NCI-H526 treated with DMSO at 0.1 percent for 48 hours (cell line): ENCODE data around the gene RNU6-1.

ENCODE experiments used
- DNase-seq: peaks from one replicate; lab custom pipeline; 2025; lab: John Stamatoyannopoulos, UW

Gene RNU6-1

DNA sequence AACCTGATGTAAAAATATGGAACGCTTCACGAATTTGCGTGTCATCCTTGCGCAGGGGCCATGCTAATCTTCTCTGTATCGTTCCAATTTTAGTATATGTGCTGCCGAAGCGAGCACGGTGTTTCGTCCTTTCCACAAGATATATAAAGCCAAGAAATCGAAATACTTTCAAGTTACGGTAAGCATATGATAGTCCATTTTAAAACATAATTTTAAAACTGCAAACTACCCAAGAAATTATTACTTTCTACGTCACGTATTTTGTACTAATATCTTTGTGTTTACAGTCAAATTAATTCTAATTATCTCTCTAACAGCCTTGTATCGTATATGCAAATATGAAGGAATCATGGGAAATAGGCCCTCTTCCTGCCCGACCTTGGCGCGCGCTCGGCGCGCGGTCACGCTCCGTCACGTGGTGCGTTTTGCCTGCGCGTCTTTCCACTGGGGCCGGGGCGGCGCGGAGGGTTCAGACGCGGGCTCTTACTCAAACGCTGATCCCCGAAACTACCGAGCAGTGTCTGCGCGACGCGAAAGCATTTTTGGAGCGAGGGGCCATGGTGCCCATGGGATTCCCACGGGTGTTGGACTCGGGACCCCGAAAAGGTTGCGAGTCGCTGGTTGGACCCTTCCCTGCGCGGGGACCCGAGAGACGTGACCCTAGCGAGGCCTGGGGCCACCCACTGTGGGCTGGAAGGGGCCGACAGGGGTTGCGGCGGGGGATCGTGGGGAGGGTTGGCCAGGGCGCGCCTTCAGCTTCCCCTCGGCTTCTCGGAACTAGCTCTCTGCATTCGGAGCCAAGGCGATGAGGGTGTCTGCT is at the start of gene RNU6-1:
Gene RNU6-1, minus strand, starts transcription at position 117 of the 820 bp plus-strand sequence.
- DNase-seq, result peak; percentile 97

DNA sequence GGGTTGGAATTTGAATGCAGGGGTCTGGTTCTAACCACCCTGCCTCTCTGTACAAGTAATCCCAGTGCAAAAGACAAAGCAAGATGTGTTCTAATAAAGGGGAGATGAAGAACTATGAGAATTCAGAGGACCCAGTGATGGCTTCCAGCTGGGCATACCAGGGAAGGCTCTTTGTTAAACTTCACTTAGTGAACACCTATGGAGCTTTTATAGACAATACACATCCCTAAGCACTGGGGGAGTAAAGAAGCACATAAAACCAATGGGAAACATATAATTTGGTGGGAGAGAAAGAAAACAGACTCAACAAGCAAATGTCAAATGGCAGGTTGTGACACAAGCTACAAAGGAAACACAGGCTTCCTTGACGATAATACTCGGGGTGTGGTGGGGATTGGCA is 47.9 kb upstream of the RNU6-1 start:
- DNase-seq, result no peak

DNA sequence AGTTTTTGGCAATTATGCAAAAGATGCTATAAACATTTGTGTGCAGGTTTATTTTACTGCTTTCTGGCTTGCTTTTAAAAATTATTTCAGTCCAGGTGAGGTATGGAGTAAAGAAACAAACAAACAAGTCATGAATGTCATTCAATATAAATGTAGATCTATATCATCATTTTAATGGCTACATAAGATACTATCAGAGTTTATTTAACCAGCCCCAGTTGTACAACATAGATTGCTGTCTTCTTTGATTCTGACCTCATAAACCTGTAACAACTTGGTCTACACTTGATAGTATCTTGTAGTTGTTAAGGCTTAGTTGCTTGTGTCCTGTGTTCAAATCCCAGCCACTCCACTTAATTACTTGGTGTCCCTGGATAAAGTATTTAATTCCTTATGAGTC is 46.0 kb upstream of the RNU6-1 start:
- no peak for DNase-seq

DNA sequence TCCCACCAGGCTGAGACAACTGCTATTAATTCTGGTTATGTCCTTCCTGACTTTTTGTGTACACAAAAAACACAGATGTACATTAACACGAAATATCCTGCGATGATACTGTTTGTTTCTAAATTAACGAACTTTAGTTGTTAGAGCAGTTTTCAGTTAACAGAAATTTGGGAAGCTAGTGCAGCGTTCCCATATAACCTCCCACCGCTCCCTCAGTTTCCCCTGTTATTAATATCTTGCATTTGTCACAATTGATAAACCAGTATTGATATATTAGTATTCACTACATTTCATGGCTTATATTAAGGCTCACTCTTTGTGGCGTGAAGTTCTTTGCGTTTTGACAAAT is 45.3 kb upstream of the RNU6-1 start:
- DNase-seq, result no peak

DNA sequence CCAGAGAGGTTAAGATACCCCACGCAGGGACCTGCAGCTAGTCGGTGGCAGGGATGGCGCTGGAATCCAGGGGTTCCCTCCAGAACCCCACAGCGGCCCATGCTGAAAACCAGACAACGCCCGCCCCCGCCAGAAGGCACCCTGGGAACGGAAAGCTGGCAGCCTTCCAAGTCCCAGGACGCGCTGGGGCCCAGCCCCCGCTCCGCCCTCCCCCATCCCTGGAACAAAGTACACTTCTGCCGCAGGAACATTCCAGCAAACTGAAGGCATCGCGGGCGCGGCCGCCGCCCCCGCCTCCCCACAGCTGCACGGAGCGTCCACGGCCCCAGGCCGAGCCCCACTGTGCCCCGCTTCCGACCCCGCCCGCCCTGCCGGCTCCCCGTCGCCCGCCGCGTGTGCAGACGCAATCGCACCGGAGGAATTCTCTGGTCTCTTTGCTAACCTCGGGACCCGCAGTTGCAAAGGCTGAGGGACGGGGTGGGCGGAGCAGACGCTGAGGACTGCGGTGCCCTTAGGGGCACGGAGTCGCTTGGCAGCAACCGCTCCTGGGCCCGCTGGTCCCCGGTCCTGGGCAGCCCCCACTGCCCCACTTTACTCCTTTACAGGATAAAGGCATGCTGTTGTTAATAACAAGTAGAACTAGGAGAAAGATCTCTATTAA is 44.8 kb upstream of the RNU6-1 start:
- peak; percentile 70 for DNase-seq

DNA sequence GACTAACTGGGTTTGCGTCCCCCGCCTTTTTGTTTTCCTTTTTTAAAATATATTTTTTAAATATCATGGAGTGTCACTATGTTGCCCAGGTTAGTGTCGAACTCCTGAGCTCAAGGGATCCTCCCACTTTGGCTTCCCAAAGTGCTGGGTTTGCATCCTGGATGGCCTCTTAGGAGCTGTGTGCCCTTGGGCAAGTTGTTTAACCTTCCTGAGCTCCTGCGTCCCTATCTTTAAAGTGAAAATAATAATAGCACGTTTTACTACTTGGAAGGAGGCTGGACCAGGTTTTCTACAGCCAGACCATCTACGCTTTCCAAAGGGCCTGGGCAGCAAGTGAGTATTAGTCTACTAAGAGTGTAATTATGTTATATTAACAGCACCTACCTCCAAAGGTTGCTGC is 44.2 kb upstream of the RNU6-1 start:
- DNase-seq, result no peak

DNA sequence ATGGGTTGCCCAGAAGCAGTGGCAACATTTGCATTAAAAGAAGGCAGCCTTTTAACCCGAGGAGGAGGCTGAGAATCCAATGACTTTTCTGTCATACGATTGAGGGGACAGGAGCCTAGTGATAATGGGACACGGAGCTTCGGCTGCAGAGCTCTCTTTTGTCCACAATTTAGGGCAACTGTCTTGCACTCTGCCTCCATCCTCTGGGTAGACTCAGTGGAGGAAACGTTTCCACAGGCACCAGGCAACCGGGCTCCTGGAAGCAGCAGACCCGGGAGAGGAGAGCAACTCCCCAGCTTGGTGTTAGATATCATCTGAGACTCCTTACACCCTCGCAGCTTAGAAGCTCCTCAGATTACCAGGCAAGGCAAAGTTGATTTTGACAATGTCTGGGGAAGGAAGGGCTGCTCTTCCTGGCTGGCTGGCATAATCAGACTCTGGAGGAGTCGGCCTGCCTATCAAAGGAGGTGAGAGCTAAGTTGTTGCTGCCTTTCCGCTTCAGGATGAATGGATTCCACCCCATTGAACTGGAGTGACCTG is 43.5 kb upstream of the RNU6-1 start:
- DNase-seq, result no peak

DNA sequence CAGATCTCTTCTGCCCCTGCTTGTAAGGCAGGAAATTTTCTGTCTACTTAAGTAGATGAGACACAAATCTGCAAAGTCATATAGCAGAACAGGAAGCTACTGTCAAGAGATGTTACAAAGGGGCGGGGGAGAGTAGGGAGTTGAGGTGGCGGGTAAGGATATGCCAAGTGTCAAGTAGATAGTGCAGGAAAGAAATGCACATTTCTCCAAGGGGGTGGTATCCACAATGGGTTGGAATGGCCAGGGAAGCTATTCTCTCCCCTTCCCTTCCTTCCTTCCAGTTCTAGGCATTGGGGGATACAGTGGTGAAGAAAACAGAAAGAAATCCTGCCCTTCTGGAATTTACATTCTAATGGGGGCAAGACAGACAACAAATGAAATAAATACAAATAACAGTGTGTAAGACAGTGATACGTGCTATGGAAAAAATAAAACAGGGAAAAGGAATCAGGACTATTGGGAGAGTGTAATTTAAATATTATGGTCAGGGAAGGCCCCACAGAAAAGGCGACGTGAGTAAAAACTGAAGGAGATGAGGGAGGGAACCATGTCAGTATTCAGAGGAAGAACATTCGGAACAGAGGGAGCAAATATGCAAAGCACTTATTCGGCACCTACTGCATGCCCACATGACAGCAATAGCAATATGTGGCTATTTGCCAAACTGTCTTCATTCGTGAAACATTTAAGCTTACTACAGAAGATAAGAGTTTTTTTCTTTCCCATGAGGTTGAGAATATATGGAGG is 42.8 kb upstream of the RNU6-1 start:
- no peak for DNase-seq

DNA sequence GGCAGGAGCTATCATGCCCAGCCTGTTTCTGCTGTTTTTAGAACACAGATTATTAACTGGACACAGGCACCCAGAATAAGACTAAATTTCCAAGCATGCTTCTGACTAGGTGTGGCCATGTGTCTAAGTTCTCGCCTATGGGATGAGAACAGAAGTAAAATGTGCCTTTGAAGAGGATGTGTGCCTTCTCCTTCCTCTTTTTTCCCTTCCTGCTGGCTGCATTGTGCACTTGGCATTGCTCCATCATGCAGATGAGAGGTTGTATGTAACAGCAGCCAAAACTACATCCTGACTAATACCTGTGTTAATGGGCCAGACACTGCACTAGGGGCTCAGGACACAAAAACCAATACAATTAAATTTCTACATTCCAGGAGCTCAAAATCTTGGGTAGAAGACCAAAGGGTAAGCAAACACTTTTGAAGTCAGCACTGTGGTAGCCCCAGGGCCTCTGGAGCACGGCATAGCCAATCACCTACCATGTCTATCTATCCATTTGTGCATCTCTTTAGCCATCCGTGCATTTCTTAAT is 40.9 kb upstream of the RNU6-1 start:
- no peak for DNase-seq

DNA sequence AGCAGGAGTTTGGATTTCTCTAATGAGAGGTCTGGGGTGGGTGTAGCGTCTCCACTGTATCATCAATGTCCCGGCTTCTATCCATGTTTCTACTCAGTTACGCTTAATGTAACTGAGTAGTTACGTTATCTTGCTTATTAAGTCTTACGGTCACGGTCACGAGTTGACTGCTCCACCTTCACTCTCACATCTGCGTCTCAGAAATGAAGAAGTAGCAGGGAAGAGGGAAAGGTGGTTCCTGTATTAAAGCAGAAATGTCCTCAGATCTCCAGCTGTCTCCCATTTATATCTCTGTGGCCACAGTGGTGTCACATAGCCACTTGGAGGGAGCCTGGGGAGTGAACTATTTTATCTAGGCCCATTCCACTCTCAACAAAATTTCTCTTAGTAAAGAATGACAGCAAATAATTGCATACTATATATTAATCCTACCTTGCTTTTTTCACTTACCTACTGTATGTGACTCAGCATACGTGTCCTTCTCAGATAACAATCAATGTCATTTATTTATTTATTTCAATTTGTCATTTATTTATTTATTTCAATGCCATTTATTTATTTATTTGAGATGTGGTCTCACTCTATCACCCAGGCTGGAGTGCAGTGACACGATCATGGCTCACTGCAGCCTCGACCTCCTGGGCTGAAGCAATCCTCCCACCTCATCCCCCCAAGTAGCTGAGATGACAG is 39.7 kb upstream of the RNU6-1 start:
- no peak for DNase-seq

DNA sequence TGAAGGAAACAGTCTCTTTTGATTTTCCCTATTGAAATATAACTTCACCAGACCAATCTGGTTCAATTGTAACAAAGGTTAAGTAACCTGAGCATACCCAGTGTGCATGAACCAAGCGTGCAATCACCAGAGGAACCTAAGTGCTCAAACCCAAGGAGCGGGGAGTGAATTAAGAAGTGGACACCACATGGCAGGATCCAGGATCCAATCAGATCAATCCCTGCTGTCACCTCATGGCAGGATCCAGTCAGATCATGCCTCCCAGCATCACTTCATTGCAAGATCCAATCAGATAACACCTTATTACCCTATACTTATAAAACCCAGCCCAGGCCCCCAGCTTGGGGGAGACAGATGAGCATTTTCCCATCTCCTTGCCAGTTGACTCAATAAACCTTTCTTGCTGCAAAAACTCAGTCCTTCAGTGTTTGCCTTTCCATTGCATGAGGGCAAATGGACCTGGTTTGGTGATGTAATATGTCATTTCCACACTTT is 38.9 kb upstream of the RNU6-1 start:
- no peak for DNase-seq

DNA sequence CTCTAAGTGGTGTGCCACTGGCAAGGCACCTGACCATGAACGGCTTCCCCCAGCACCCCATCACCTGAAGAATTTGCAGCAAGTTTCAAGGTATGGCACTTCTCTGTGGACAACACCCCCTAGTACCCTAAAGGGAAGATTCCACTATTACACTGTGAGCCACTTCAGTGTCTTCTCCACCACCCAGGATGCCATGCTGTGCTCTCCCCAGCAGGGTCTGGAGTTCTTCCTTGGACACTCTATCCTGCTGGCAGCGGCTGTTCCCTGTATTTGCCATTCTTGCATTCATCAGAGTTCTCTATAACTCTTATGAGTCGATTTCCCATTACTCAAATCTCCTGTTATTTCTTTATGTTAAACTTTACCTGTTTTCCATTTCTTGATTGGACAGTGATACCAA is 33.9 kb upstream of the RNU6-1 start:
- DNase-seq, result no peak

DNA sequence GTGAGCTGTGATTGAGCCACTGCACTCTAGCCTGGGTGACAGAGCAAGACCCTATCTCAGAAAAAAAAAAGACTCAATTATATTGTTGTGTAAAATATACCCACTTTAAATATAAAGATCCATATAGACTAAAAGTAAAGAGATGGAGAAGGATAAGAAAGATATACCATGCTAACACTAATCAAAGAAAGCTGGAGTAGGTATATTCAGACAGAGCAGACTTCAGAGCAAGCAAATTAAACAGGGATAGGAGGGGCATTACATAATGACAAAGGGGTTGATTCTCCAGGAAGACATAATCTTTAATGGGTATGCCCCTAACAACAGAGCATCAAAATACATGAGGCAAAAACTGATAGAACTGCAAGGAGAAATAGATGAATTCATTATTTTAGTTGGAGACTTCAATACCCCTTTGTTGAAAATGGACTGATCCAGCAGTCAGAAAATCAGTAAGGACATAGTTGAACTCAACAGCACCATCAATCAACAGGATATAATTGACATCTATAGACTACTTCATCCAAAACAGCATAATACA is 31.1 kb upstream of the RNU6-1 start:
- no peak for DNase-seq

DNA sequence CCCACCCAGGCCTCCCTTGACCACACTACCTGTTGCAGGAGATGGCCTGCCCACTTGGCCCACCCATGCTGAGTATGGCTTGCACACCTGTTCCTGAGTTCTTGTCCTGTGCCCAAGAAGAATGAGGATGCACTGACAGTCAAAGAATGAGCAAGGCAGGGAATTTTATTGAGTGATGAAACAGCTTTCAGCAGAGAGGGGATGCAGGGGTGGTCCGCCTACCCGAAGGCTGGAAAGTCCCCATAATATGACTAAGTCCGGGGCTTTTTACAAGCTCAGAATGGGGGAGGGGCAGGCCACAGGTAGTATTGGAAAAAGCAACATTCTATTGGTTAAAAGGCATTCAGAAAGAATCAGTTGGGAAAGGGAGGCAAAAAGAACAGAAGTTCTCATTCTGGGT is 29.9 kb upstream of the RNU6-1 start:
- DNase-seq, result no peak

DNA sequence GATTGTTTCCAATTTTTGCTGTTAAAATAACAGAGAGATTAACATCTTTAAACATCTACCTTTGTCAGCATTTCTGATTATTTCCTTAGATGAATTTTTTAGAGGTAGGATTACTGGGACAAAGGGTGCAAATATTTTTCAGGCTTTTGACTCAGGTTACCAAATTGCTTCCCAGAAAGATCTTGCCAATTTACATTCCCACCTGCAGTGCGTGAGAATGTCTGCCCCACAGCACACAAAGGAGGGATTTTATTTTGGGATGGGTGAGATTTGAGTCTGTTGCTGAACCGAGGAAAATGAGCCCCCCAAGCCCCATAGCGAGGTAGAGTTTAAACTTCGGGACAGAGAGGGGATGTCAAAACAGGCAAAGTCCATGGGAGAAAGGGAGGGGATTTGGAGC is 25.9 kb upstream of the RNU6-1 start:
- DNase-seq, result no peak

DNA sequence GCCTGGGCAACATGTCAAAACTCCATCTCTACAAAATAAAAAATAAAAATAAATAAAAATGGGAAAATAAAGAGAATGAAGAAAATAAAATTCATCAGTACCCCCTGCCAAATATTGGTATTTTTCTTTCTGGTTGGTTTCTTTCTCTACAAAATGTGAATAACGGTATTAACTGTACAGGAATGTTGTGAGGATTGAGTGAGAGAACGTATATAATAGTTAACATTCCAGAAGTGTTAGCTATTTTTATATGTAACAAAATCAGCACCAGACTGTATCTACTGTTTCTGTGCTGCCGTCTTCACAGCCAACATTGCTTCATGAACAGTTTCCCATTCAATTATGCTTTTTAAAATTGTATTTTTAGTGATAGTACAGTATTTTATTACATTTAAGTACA is 25.5 kb upstream of the RNU6-1 start:
- DNase-seq, result no peak

DNA sequence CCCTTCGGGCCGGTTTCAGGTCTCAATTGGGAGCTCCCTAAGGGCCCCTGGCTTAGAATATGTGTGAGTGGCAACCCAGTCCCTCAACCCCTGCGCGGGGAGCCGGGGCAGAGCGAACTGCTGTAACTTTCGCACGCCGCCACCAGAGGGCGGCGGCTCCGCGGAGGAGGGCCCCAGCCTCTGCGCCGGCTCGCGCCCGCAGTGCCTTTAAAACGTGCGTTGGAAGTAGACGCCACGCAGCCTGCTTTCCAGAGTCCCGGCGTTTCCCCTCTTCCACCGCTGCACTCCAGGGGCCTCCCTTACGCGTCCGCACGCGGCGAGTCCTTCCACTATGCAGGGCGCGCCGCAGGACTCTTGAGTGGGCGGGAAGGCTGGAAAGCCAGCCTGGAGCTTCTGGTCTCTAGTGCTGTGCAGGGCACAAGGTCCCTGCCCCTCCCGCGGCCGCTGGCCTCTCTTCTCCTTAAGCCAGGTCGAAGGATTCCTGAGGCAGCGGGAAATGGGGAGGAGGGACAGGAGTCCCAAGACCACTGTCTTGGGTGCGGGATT is 23.7 kb upstream of the RNU6-1 start:
- no peak for DNase-seq

DNA sequence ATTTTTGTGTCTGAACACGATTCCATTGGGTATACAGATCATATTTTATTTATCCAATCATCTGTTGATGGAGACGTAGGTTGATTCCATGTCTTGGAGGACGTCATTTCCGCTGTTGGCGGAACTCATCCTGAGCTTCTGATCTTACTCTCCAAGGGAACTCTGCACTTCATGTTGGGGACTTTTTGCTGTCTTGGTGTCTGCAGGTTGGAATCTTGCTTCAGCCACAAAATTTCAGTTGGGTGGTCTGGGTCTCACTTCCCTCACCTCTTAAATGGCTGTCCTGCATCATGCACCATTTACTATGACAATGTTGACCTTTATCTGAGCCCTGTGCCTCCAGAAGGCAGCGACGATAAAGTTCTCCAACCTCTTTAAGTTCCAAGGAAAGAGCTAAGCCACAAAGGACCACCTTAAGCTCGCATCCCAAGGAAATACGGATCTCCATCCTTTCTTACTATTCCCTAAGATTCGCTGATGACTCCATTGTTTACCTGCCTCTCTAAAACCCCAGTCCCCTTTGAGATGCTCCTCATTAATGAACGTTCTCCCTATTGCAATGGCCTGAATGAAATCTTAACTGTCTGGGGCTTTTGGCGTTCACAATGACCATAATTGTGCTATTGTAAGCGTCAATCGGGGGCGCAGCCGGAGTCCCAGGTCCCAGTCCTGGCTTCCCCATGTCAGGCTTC is 23.1 kb upstream of the RNU6-1 start:
- no peak for DNase-seq

DNA sequence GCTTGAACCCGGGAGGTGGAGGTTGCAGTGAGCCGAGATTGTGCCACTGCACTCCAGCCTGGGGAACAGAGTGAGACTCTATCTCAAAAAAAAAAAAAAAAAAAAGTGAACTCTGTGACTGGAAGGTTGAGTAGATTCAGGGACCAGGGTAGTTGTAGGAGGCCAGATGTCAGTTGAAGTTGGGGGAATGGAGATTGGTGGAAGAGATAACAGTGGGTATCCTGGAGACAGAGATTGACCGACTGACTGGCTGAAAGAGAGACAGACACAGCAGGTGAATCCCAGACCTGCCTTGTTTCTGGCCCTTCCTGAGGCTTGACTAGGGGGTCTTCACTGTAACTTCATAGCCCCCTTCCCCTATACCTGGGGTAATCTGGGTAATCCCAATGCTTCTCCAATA is 22.1 kb upstream of the RNU6-1 start:
- no peak for DNase-seq

DNA sequence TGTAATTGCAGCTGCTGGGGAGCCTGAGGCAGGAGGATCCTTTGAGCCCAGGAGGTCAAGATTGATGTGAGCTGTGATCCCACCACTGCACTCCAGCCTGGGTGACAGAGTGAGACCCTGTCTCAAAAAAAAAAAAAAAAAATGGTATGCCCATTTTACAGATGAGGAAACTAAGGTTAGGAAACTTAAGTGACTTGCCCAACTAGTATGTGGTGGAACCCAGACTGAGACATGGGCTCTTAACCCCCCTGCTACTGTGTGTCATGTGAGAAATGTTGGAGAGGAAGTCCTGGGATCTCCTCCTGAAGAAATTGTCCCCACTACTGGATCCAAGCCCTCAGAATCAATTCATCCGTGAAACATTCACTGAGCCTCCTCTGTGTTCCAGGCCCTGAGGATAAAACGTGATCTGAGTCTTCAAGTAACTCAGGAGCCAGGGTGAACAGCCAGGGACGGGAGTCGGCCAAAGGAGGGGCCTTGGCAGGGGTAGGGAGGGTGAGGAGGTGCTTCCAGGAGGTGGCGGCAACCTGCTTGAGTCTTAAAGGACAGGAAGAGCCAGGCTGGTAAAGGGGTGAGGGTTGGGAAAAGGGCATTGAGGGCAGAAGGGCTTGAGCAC is 19.6 kb upstream of the RNU6-1 start:
- DNase-seq, result no peak
